GM12878 (cell line): ENCODE data around the gene FIG4. TPM values are rescaled to one million over a fixed set of nuclear protein-coding genes. Genes with fewer than 3 reads are reported as not detected.

Source experiments
- ATAC-seq: fragments of 200-7000 bp; cut with Tn5 transposase; 3 replicates; pipeline ENCODE4 v1.9.1; 2020; ENCODE audit warnings: mild to moderate bottlenecking, moderate library complexity
- BruUV-seq: library from RNA; stranded (reverse); fragments of 400-500 nt; replicated peaks from 2 replicates; lab custom pipeline; 2021; lab: Mats Ljungman, UMichigan
- CTCF ChIA-PET: fragments of 300-600 bp; sonication (Branson Sonifier 250); formaldehyde crosslinking; extraction: SDS; loops from one replicate; lab custom pipeline; 2021; ENCODE audit warnings: inconsistent platforms; lab: Yijun Ruan, JAX
- POLR2A ChIA-PET: fragments of 350-600 bp; formaldehyde crosslinking; extraction: SDS; loops from one replicate; lab custom pipeline; 2021; ENCODE audit warnings: inconsistent platforms; lab: Charles Lee
- RAD21 ChIA-PET: fragments of 300-600 bp; sonication (Branson Sonifier 250); formaldehyde crosslinking; loops from one replicate; lab custom pipeline; 2023; ENCODE audit warnings: antibody characterized with exemption; ENCODE audit not compliant: unreplicated experiment; lab: Charles Lee
- SMC1A ChIA-PET: fragments of 300-600 bp; sonication (Branson Sonifier 250); formaldehyde crosslinking; loops from one replicate; lab custom pipeline; 2023; ENCODE audit not compliant: unreplicated experiment, uncharacterized antibody; lab: Charles Lee
- DNase-seq: peaks from one replicate; pipeline ENCODE4 v3.0.0-alpha.2; 2011; ENCODE audit warnings: low read depth, low spot score
- FAIRE-seq: peaks from 3 replicates; lab custom pipeline; 2011; peaks lifted over from hg19 to GRCh38; lab: Jason Lieb, UNC
- H2AFZ ChIP-seq: 2 replicates; pipeline ENCODE4 v1.6.0; 2011; ENCODE audit warnings: low read depth, low read length, control low read depth; ENCODE audit not compliant: control insufficient read depth
- H3K27ac ChIP-seq: 2 replicates; pipeline ENCODE4 v1.5.1; 2011; ENCODE audit warnings: control low read depth; ENCODE audit not compliant: control insufficient read depth, insufficient read depth
- H3K27me3 ChIP-seq, 2 experiments: replicated peaks in 1 of 2; 2 replicates each; pipeline versions ENCODE4 v1.6.0 to v1.6.1; 2011; ENCODE audit warnings: low read length in 1 of 2; ENCODE audit not compliant: control insufficient read depth in 2 of 2, insufficient read depth in 2 of 2
- H3K36me3 ChIP-seq, 2 experiments: 2 replicates each; pipeline ENCODE4 v1.5.1; 2011; ENCODE audit warnings: low read length in 1 of 2; ENCODE audit not compliant: control insufficient read depth in 2 of 2, insufficient read depth in 2 of 2
- H3K4me1 ChIP-seq: 2 replicates; pipeline ENCODE4 v1.6.1; 2011; ENCODE audit warnings: mild to moderate bottlenecking, low read length, moderate library complexity, mixed read lengths; ENCODE audit not compliant: control insufficient read depth, insufficient read depth
- H3K4me2 ChIP-seq: 2 replicates; pipeline ENCODE4 v1.6.0; 2011; ENCODE audit warnings: control low read depth; ENCODE audit not compliant: control insufficient read depth, insufficient read depth
- H3K4me3 ChIP-seq: fragments of 200-600 bp; sonication (generic); 2 replicates; pipeline ENCODE4 v1.5.1; 2016
- H3K79me2 ChIP-seq: 2 replicates; pipeline ENCODE4 v1.6.0; 2011; ENCODE audit warnings: low read length; ENCODE audit not compliant: control insufficient read depth, insufficient read depth
- H3K9ac ChIP-seq: 2 replicates; pipeline ENCODE4 v1.8.0; 2011; ENCODE audit warnings: low read length, control low read depth, mixed read lengths; ENCODE audit not compliant: control insufficient read depth, insufficient read depth
- H3K9me3 ChIP-seq: replicated peaks from 3 replicates; pipeline ENCODE4 v1.5.1; 2011; ENCODE audit warnings: mild to moderate bottlenecking, low read length; ENCODE audit not compliant: control insufficient read depth, insufficient read depth
- H4K20me1 ChIP-seq: 2 replicates; pipeline ENCODE4 v1.6.0; 2011; ENCODE audit not compliant: control insufficient read depth, insufficient read depth
- BHLHE40 ChIP-seq, 2 experiments: fragments of 450-650 bp in 1 of 2; IDR thresholded peaks; 2 replicates each; pipeline ENCODE4 v1.6.1; 2011 to 2017; ENCODE audit warnings: low read depth in 2 of 2, borderline replicate concordance in 1 of 2, improper control_type of control experiment in 1 of 2, low read length in 1 of 2, mild to moderate bottlenecking in 1 of 2
- CBX3 ChIP-seq: fragments of 200-600 bp; sonication (generic); IDR thresholded peaks from 2 replicates; pipeline ENCODE4 v1.6.1; 2016; ENCODE audit warnings: low read depth, borderline replicate concordance
- FOXK2 ChIP-seq: fragments of 450-650 bp; IDR thresholded peaks from 2 replicates; pipeline ENCODE4 v1.6.1; 2017; ENCODE audit warnings: mild to moderate bottlenecking, moderate library complexity
- GATAD2B ChIP-seq: fragments of 450-650 bp; conservative IDR thresholded peaks from 2 replicates; pipeline ENCODE4 v1.6.1; 2017; ENCODE audit warnings: low read depth, mild to moderate bottlenecking, moderate library complexity
- KDM1A ChIP-seq: fragments of 200-600 bp; sonication (generic); IDR thresholded peaks from 2 replicates; pipeline ENCODE4 v1.6.1; 2016; ENCODE audit warnings: borderline replicate concordance
- KLF5 ChIP-seq: fragments of 450-650 bp; IDR thresholded peaks from 2 replicates; pipeline ENCODE4 v1.6.1; 2014; ENCODE audit warnings: mild to moderate bottlenecking; ENCODE audit not compliant: partially characterized antibody
- RAD51 ChIP-seq: fragments of 450-650 bp; IDR thresholded peaks from 2 replicates; pipeline ENCODE4 v1.6.1; 2016; ENCODE audit warnings: moderate library complexity, mild to moderate bottlenecking, inconsistent platforms
- SKIL ChIP-seq: fragments of 450-650 bp; IDR thresholded peaks from 2 replicates; pipeline ENCODE4 v1.6.1; 2017; ENCODE audit warnings: mild to moderate bottlenecking, low read depth, inconsistent platforms; ENCODE audit not compliant: poor library complexity, severe bottlenecking
- SMARCA5 ChIP-seq: fragments of 450-650 bp; IDR thresholded peaks from 2 replicates; pipeline ENCODE4 v1.6.1; 2017; ENCODE audit warnings: mild to moderate bottlenecking
- ZBED1 ChIP-seq: IDR thresholded peaks from 2 replicates; pipeline ENCODE4 v1.6.1; 2016; ENCODE audit warnings: borderline replicate concordance
- ZNF207 ChIP-seq: fragments of 450-650 bp; IDR thresholded peaks from 2 replicates; pipeline ENCODE4 v1.6.1; 2014; ENCODE audit warnings: antibody characterized with exemption, mild to moderate bottlenecking, borderline replicate concordance
- ZNF274 ChIP-seq: IDR thresholded peaks from one replicate; pipeline ENCODE4 v1.8.0; 2011; ENCODE audit not compliant: insufficient read length, insufficient read depth
- WGBS: methylation state at CpG from one replicate; pipeline ENCODE4 v1.1.6; 2016; ENCODE audit warnings: low lambda C conversion rate; ENCODE audit not compliant: insufficient replicate concordance, insufficient coverage; ENCODE audit errors: missing lambda C conversion rate; 5-methylcytosine and 5-hydroxymethylcytosine counted together
- in situ Hi-C: fragments of 300-500 bp; cut with MboI; formaldehyde crosslinking; loops from 9 replicates; pipeline ENCODE4 v1.14.3; 2018; ENCODE audit warnings: mixed read lengths
- intact Hi-C: fragments of 100-400 bp; cut with micrococcal nuclease; formaldehyde crosslinking; loops from one replicate; pipeline ENCODE4 v1.14.2; 2022; ENCODE audit not compliant: unreplicated experiment
- polyA plus RNA-seq, 11 experiments: library from polyadenylated mRNA; depleted of rRNA in 4 of 11; unstranded in 6 of 11; stranded (reverse) in 5 of 11; fragments of >200 nt; fragmentation: Nextera tagmentation in 4 of 11; fragmentation: Illumina TruSeq in 1 of 11; extraction: Ambion mirVana in 4 of 11; extraction: Trizol in 1 of 11; gene quantifications; 1 replicate in 1 of 11; 2 replicates in 10 of 11; pipeline versions ENCODE4 v1.2.1 to v1.2.3, GENCODE V29; 2011 to 2016; ENCODE audit warnings: inconsistent platforms in 2 of 11, missing spikeins in 2 of 11, low read depth in 1 of 11
- total RNA-seq, 4 experiments: library from RNA; depleted of rRNA in 3 of 4; stranded (reverse); fragments of >200 nt in 3 of 4; fragmentation: Illumina TruSeq in 1 of 4; extraction: Trizol in 1 of 4; gene quantifications; 2 replicates each; pipeline versions ENCODE4 v1.2.1 to v1.2.3, GENCODE V29; 2013 to 2021
- TF ChIP-seq, protein P1 (sequence below): IDR thresholded peaks from 2 replicates; pipeline ENCODE4 v1.6.1; 2011; ENCODE audit warnings: low read depth, low read length, improper control_type of control experiment, borderline replicate concordance
- TF ChIP-seq, protein P2 (sequence below): fragments of 450-650 bp; conservative IDR thresholded peaks from 2 replicates; pipeline ENCODE4 v1.6.1; 2017; ENCODE audit warnings: mild to moderate bottlenecking, moderate library complexity
- TF ChIP-seq, protein P3 (sequence below): fragments of 450-650 bp; IDR thresholded peaks from 2 replicates; pipeline ENCODE4 v1.6.1; 2016; ENCODE audit warnings: mild to moderate bottlenecking

Gene FIG4
- total and polyA plus RNA-seq, 10 of the 15 experiments (the other 5 are each of a cell fraction or from before 2014, with no cell fraction given) = 3.8 to 23.2 (median 11.8) TPM

DNA sequence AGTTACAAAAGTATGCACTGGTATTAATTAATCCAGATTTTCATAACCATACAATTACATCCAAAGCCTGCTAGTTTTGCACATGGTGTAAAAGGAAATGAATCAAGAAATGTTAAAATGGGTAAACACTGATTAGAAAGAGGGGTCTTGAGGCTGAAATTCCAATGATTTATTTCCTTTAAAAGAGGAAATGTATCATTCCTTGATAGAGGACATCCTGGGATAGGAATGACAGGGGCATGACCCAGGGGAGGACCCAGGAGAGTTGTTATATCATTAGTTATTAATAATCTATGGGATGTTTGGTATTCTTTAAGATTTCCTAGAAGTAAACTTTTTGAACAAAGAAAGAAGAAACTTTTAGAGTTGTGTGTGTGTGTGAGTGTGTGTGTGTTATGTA, 18.3 kb upstream of the FIG4 start (continued):
- TF ChIP-seq BHLHE40 (IDR thresholded peaks at IDR 0.05; ENCODE audit: borderline replicate concordance in 1 of 2, low read depth in 2 of 2, low read length in 1 of 2) = no peak
- no peak for TF ChIP-seq SMARCA5
- no peak for TF ChIP-seq FOXK2

- Histone ChIP-seq H3K27ac (no peak overlapping the region), H3K4me2 (no peak overlapping the region), H3K9me3 (no peaks in the 10 kb centered on the region; the same call in 2 of the 3 replicates), H3K4me3 (no peak overlapping the region), H3K36me3 (no peaks in the 10 kb centered on the region), H3K9ac (no peak overlapping the region), H3K27me3 (no peaks in the 10 kb centered on the region), H3K79me2 (no peaks in the 10 kb centered on the region), H3K4me1 (peaks cover 3% of the 10 kb centered on the region; the same call in 1 of the 2 replicates), H2AFZ (no peak overlapping the region), H4K20me1 (no peaks in the 10 kb centered on the region)
- no TSS peak for BruUV-seq
- FAIRE-seq (peak; percentile 35), ATAC-seq (no peak), DNase-seq (no peak)
- SMC1A ChIA-PET = interaction anchor here (1.4 kb wide), 1 partner anchor 21 kb away, joined by 4 read pairs; no protein-coding TSS in a partner anchor
- WGBS = 96% methylated on average over 1 of the region's 1 CpG
- intact Hi-C loops = no loop called here
- CTCF ChIA-PET = no interaction called here
- RAD21 ChIA-PET = no interaction called here
- in situ Hi-C loops = no loop called here
- POLR2A ChIA-PET = no interaction called here
- TF ChIP-seq ZNF207 (no peak), RAD51 (no peak), KDM1A (no peak), KLF5 (no peak), CBX3 (no peak), SKIL (no peak), ZNF274 (no peak), GATAD2B (no peak), BHLHE40 (IDR thresholded peaks at IDR 0.05; ENCODE audit: borderline replicate concordance in 1 of 2, low read depth in 2 of 2, low read length in 1 of 2) (no peak), ZBED1 (no peak)
- TF ChIP-seq, protein P1, sequence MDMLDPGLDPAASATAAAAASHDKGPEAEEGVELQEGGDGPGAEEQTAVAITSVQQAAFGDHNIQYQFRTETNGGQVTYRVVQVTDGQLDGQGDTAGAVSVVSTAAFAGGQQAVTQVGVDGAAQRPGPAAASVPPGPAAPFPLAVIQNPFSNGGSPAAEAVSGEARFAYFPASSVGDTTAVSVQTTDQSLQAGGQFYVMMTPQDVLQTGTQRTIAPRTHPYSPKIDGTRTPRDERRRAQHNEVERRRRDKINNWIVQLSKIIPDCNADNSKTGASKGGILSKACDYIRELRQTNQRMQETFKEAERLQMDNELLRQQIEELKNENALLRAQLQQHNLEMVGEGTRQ = no peak
- TF ChIP-seq, protein P2, sequence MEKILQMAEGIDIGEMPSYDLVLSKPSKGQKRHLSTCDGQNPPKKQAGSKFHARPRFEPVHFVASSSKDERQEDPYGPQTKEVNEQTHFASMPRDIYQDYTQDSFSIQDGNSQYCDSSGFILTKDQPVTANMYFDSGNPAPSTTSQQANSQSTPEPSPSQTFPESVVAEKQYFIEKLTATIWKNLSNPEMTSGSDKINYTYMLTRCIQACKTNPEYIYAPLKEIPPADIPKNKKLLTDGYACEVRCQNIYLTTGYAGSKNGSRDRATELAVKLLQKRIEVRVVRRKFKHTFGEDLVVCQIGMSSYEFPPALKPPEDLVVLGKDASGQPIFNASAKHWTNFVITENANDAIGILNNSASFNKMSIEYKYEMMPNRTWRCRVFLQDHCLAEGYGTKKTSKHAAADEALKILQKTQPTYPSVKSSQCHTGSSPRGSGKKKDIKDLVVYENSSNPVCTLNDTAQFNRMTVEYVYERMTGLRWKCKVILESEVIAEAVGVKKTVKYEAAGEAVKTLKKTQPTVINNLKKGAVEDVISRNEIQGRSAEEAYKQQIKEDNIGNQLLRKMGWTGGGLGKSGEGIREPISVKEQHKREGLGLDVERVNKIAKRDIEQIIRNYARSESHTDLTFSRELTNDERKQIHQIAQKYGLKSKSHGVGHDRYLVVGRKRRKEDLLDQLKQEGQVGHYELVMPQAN = no peak
- TF ChIP-seq, protein P3, sequence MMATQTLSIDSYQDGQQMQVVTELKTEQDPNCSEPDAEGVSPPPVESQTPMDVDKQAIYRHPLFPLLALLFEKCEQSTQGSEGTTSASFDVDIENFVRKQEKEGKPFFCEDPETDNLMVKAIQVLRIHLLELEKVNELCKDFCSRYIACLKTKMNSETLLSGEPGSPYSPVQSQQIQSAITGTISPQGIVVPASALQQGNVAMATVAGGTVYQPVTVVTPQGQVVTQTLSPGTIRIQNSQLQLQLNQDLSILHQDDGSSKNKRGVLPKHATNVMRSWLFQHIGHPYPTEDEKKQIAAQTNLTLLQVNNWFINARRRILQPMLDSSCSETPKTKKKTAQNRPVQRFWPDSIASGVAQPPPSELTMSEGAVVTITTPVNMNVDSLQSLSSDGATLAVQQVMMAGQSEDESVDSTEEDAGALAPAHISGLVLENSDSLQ = no peak
Measured at GRCh38 chr6:109676724-109677123, 14.4 kb upstream of the FIG4 start.
